Measurements from ENCODE around the gene HDAC9. TPM values are rescaled to one million over a fixed set of nuclear protein-coding genes. Genes with fewer than 3 reads are reported as not detected.

Gene HDAC9
- total RNA-seq, 1 experiment from 2014 or later = 17.1 TPM

DNA sequence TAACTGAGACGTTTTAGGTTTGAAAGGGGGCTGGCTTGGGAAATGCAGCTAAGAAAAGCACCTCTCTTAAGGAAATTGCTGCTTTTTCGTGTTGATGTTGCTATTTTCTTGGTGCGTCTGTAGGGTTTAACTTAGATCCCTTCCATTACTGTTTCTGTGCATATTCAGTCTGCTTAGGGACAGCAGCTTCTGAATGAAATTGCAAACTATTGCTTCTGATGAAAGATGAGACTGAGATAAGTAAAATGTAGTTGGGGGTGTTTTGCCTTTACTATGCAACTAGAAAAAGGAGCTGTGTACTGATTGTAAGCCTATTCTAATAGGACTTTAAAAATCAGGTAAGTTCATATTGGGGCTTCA is 772 bp downstream of the HDAC9 start:
- intact Hi-C loops (cut with micrococcal nuclease; ENCODE audit: unreplicated experiment) = loop anchor here (10.0 kb wide), 1 partner anchor 142 kb away; no protein-coding TSS in a partner anchor

DNA sequence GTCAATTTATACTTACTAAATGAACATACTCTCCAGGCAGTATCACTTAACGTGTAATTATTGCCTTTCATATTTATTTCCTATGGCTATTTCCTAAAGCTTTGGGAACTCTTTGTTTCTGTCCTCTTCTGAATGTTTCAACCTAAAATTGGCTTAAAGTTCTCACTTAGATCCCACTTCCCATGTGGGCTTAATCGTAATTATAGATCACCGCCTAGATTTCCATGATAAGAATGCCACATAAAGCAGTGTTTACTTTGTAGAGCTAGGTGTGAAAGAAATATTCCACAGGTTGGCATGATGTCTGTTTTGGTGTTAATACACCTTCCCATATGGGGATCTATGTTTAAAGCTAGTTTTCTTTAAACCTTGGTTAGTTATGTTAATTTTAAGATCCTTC is 1.5 kb downstream of the HDAC9 start:
- in situ Hi-C loops (cut with HindIII; ENCODE audit: low pct_unique_long_range_greater_than_20kb, low sequenced_read_pairs) = no loop called here
- H3K27ac ChIP-seq (ENCODE audit: low read length) = peak overlapping the region; percentile 74
- ChIA-PET CTCF (no interaction called here), POLR2A (no interaction called here)
- TF ChIP-seq SIN3A (IDR thresholded peaks at IDR 0.05; ENCODE audit: borderline replicate concordance, insufficient read depth, low read depth, low read length) = no peak
- no peak for TF ChIP-seq POLR2AphosphoS5 (IDR thresholded peaks at IDR 0.05; ENCODE audit: low read depth, low read length)
- no peak for TF ChIP-seq TCF7L2 (IDR thresholded peaks at IDR 0.05; ENCODE audit: low read depth, low read length)
- TF ChIP-seq, protein P1, sequence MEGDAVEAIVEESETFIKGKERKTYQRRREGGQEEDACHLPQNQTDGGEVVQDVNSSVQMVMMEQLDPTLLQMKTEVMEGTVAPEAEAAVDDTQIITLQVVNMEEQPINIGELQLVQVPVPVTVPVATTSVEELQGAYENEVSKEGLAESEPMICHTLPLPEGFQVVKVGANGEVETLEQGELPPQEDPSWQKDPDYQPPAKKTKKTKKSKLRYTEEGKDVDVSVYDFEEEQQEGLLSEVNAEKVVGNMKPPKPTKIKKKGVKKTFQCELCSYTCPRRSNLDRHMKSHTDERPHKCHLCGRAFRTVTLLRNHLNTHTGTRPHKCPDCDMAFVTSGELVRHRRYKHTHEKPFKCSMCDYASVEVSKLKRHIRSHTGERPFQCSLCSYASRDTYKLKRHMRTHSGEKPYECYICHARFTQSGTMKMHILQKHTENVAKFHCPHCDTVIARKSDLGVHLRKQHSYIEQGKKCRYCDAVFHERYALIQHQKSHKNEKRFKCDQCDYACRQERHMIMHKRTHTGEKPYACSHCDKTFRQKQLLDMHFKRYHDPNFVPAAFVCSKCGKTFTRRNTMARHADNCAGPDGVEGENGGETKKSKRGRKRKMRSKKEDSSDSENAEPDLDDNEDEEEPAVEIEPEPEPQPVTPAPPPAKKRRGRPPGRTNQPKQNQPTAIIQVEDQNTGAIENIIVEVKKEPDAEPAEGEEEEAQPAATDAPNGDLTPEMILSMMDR (IDR thresholded peaks at IDR 0.05) = no peak
- TF ChIP-seq, protein P2, sequence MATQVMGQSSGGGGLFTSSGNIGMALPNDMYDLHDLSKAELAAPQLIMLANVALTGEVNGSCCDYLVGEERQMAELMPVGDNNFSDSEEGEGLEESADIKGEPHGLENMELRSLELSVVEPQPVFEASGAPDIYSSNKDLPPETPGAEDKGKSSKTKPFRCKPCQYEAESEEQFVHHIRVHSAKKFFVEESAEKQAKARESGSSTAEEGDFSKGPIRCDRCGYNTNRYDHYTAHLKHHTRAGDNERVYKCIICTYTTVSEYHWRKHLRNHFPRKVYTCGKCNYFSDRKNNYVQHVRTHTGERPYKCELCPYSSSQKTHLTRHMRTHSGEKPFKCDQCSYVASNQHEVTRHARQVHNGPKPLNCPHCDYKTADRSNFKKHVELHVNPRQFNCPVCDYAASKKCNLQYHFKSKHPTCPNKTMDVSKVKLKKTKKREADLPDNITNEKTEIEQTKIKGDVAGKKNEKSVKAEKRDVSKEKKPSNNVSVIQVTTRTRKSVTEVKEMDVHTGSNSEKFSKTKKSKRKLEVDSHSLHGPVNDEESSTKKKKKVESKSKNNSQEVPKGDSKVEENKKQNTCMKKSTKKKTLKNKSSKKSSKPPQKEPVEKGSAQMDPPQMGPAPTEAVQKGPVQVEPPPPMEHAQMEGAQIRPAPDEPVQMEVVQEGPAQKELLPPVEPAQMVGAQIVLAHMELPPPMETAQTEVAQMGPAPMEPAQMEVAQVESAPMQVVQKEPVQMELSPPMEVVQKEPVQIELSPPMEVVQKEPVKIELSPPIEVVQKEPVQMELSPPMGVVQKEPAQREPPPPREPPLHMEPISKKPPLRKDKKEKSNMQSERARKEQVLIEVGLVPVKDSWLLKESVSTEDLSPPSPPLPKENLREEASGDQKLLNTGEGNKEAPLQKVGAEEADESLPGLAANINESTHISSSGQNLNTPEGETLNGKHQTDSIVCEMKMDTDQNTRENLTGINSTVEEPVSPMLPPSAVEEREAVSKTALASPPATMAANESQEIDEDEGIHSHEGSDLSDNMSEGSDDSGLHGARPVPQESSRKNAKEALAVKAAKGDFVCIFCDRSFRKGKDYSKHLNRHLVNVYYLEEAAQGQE (IDR thresholded peaks at IDR 0.05; ENCODE audit: insufficient read depth in 1 of 2, low read depth in 2 of 2, low read length in 1 of 2) = no peak
- intact Hi-C loops (cut with micrococcal nuclease; ENCODE audit: unreplicated experiment) = loop anchor here (10.0 kb wide), 1 partner anchor 142 kb away; no protein-coding TSS in a partner anchor
- TSS peak; percentile 43 for BruUV-seq (replicated peaks)
- H3K27me3 ChIP-seq (ENCODE audit: control insufficient read depth, insufficient read depth, low read length) = no peaks in the 10 kb centered on the region
- DNase-seq (ENCODE audit: low read depth, low spot score) (no peak), ATAC-seq (no peak)
- H3K4me1 ChIP-seq (ENCODE audit: control insufficient read depth, insufficient read depth, low read length) = peaks cover 29% of the 10 kb centered on the region
- H3K36me3 ChIP-seq (ENCODE audit: control insufficient read depth, insufficient read depth, low read length) = no peaks in the 10 kb centered on the region
- peak overlapping the region; percentile 44 to 64 for H3K4me3 ChIP-seq (ENCODE audit: low read depth in 2 of 2, low read length in 2 of 2)
- H3K9me3 ChIP-seq (ENCODE audit: control insufficient read depth, insufficient read depth, low read depth, low read length) = no peaks in the 10 kb centered on the region

More for the DNA sequence above, 772 bp downstream of the HDAC9 start:
- H3K27me3 ChIP-seq (ENCODE audit: control insufficient read depth, insufficient read depth, low read length) = no peaks in the 10 kb centered on the region
- H3K4me3 ChIP-seq (ENCODE audit: low read depth in 2 of 2, low read length in 2 of 2) = peak overlapping the region; percentile 44 to 64
- TF ChIP-seq TCF7L2 (IDR thresholded peaks at IDR 0.05; ENCODE audit: low read depth, low read length) (no peak), SIN3A (IDR thresholded peaks at IDR 0.05; ENCODE audit: borderline replicate concordance, insufficient read depth, low read depth, low read length) (no peak), POLR2AphosphoS5 (IDR thresholded peaks at IDR 0.05; ENCODE audit: low read depth, low read length) (no peak)
- TF ChIP-seq, protein P2 (IDR thresholded peaks at IDR 0.05; ENCODE audit: insufficient read depth in 1 of 2, low read depth in 2 of 2, low read length in 1 of 2) = no peak
- TF ChIP-seq, protein P1 (IDR thresholded peaks at IDR 0.05) = no peak
- in situ Hi-C loops (cut with HindIII; ENCODE audit: low pct_unique_long_range_greater_than_20kb, low sequenced_read_pairs) = no loop called here
- H3K36me3 ChIP-seq (ENCODE audit: control insufficient read depth, insufficient read depth, low read length) = no peaks in the 10 kb centered on the region
- H3K4me1 ChIP-seq (ENCODE audit: control insufficient read depth, insufficient read depth, low read length) = peaks cover 29% of the 10 kb centered on the region
- no TSS peak for BruUV-seq (replicated peaks)
- POLR2A ChIA-PET = interaction anchor here (1.4 kb wide), 1 partner anchor 12 kb away, joined by 4 read pairs; no protein-coding TSS in a partner anchor
- no peak for DNase-seq (ENCODE audit: low read depth, low spot score)
- H3K9me3 ChIP-seq (ENCODE audit: control insufficient read depth, insufficient read depth, low read depth, low read length) = no peaks in the 10 kb centered on the region
- CTCF ChIA-PET = interaction anchor here (1.0 kb wide), 1 partner anchor 74 kb away, joined by 5 read pairs; no protein-coding TSS in a partner anchor
- peak; percentile 59 for ATAC-seq
- peak overlapping the region; percentile 74 for H3K27ac ChIP-seq (ENCODE audit: low read length)
